Stimulated activated CD4-positive, alpha-beta T cell treated with anti-CD3 and anti-CD28 coated beads, TNF-alpha, amount 100 ng/mL, for 1 hour (primary cell): ENCODE data around the gene ZNF891.

Experiments
- DNase-seq, 3 donors: peaks; one replicate each; pipeline ENCODE4 v3.0.0-alpha.2; 2020; ENCODE audit warnings: low read depth in 3 of 3, low spot score in 1 of 3

The ZNF891 gene

GRCh38 chr12:133130038-133130807 is at the start of gene ZNF891, which contains the start of gene ZNF10:
Gene ZNF891, minus strand, starts transcription at chr12:133130274. Its CDS starts 8,356 bp downstream, at chr12:133121918.
Gene ZNF10, plus strand, starts transcription at chr12:133130627. Its CDS starts 13,866 bp downstream, at chr12:133144493.
- DNase-seq: peak; percentile 88 to 96 (median 88)

GRCh38 chr12:133174901-133175300 is 44.8 kb upstream of the ZNF891 start:
- no peak for DNase-seq

GRCh38 chr12:133172491-133172890 is 42.4 kb upstream of the ZNF891 start:
- DNase-seq: no peak

GRCh38 chr12:133165776-133166175 is 35.7 kb upstream of the ZNF891 start:
- no peak for DNase-seq

- no peak for DNase-seq
Measured at GRCh38 chr12:133156125-133156690, 26.1 kb upstream of the ZNF891 start.

- no peak for DNase-seq
Measured at GRCh38 chr12:133145981-133146380, 15.9 kb upstream of the ZNF891 start.

GRCh38 chr12:133135747-133136146 is 5.7 kb upstream of the ZNF891 start:
- DNase-seq: no peak

GRCh38 chr12:133130808-133131128 is 694 bp upstream of the ZNF891 start:
- no peak for DNase-seq

GRCh38 chr12:133129368-133130037 is 571 bp downstream of the ZNF891 start:
- no peak for DNase-seq

GRCh38 chr12:133124674-133125073 is 5.4 kb downstream of the ZNF891 start:
- no peak for DNase-seq

- no peak for DNase-seq
Measured at GRCh38 chr12:133120385-133121191, 9.5 kb downstream of the ZNF891 start.

- no peak for DNase-seq
Measured at GRCh38 chr12:133108150-133108549, 21.9 kb downstream of the ZNF891 start.

- DNase-seq: no peak
Measured at GRCh38 chr12:133107121-133107520, 23.0 kb downstream of the ZNF891 start.

GRCh38 chr12:133106253-133106652 is 23.8 kb downstream of the ZNF891 start:
- no peak for DNase-seq

- no peak for DNase-seq
Measured at GRCh38 chr12:133105620-133106019, 24.5 kb downstream of the ZNF891 start.

- DNase-seq: no peak
Measured at GRCh38 chr12:133083345-133083744, 46.7 kb downstream of the ZNF891 start.

- no peak for DNase-seq
Measured at GRCh38 chr12:133081159-133081780, 48.8 kb downstream of the ZNF891 start.

- peak; percentile 81 to 86 (median 82) for DNase-seq
Measured at GRCh38 chr12:133080368-133081158, 49.5 kb downstream of the ZNF891 start, which contains the start of gene ZNF140. Gene ZNF140, plus strand, starts transcription at chr12:133080923. Its CDS starts 398 bp downstream, at chr12:133081321.

- peak; percentile 84 to 89 (median 86) for DNase-seq
Measured at GRCh38 chr12:133080026-133080367, 50.1 kb downstream of the ZNF891 start.

- DNase-seq: no peak
Measured at GRCh38 chr12:133073836-133074235, 56.2 kb downstream of the ZNF891 start.
